Ishikawa (cell line): Measurements from ENCODE around the gene KDM2A.

ENCODE experiments used
- CEBPB ChIP-seq: IDR thresholded peaks from 2 replicates; pipeline ENCODE4 v1.6.1; 2012
- CREB1 ChIP-seq: IDR thresholded peaks from 2 replicates; pipeline ENCODE4 v1.6.1; 2012; ENCODE audit warnings: low read depth
- EGR1 ChIP-seq: IDR thresholded peaks from 2 replicates; pipeline ENCODE4 v1.6.1; 2012
- EP300 ChIP-seq: IDR thresholded peaks from 2 replicates; pipeline ENCODE4 v1.6.1; 2012; ENCODE audit warnings: borderline replicate concordance
- FOXM1 ChIP-seq: IDR thresholded peaks from 2 replicates; pipeline ENCODE4 v1.6.1; 2012; ENCODE audit warnings: low read depth, borderline replicate concordance
- NFIC ChIP-seq: IDR thresholded peaks from 2 replicates; pipeline ENCODE4 v1.6.1; 2012
- RAD21 ChIP-seq: IDR thresholded peaks from 2 replicates; pipeline ENCODE4 v1.6.1; 2012; ENCODE audit warnings: low read depth
- TAF1 ChIP-seq: IDR thresholded peaks from 2 replicates; pipeline ENCODE4 v1.6.1; 2012; ENCODE audit warnings: low read depth, mild to moderate bottlenecking
- TCF12 ChIP-seq: IDR thresholded peaks from 2 replicates; pipeline ENCODE4 v1.6.1; 2012; ENCODE audit warnings: low read depth
- TEAD4 ChIP-seq: IDR thresholded peaks from 2 replicates; pipeline ENCODE4 v1.6.1; 2012
- YY1 ChIP-seq: IDR thresholded peaks from 2 replicates; pipeline ENCODE4 v1.6.1; 2012; ENCODE audit warnings: low read depth
- ZBTB7A ChIP-seq: IDR thresholded peaks from 2 replicates; pipeline ENCODE4 v1.6.1; 2012; ENCODE audit warnings: low read depth
- TF ChIP-seq, protein P1 (sequence below): IDR thresholded peaks from 2 replicates; pipeline ENCODE4 v1.6.1; 2012
- TF ChIP-seq, protein P2 (sequence below): IDR thresholded peaks from 2 replicates; pipeline ENCODE4 v1.6.1; 2012; ENCODE audit warnings: low read depth, mild to moderate bottlenecking
- TF ChIP-seq, protein P3 (sequence below): IDR thresholded peaks from 2 replicates; pipeline ENCODE4 v1.6.1; 2012

KDM2A gene

DNA sequence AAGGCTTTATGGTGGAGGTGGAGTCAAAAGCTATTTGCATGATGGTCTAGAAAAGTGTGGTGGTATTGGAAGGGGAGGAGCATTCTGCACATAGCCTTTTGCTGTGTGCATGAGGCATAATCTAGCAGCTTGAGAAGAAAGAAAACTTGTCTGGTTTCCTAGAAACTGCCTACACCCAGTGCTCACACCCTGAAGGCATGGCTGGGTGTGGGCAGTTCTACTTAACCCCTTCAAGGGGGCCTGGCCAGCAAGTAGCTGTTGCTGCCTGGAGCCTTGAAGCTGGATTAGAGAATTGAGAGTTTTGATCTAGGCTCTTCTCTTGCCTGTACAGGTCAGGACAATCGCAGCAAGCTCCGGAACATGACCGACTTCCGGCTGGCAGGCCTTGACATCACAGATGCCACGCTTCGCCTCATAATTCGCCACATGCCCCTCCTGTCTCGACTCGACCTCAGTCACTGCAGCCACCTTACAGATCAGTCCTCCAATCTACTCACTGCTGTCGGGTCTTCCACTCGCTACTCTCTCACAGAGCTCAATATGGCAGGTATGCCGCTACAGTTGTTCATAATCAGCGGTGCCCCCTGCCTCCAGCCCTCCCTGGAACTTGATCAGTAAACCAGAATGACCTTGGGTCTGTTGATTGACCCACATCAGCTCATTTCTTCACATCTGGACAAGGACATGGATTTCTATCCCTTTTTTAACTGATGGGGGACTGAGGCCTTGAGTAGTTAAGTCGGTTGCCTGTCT lies 135.0 kb downstream of the KDM2A start:
- TF ChIP-seq FOXM1 (no peak), RAD21 (no peak), YY1 (no peak), NFIC (no peak), TEAD4 (no peak), EGR1 (no peak), TCF12 (no peak), EP300 (no peak), CEBPB (no peak)
- TF ChIP-seq, protein P1, sequence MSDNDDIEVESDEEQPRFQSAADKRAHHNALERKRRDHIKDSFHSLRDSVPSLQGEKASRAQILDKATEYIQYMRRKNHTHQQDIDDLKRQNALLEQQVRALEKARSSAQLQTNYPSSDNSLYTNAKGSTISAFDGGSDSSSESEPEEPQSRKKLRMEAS = no peak
- TF ChIP-seq, protein P2, sequence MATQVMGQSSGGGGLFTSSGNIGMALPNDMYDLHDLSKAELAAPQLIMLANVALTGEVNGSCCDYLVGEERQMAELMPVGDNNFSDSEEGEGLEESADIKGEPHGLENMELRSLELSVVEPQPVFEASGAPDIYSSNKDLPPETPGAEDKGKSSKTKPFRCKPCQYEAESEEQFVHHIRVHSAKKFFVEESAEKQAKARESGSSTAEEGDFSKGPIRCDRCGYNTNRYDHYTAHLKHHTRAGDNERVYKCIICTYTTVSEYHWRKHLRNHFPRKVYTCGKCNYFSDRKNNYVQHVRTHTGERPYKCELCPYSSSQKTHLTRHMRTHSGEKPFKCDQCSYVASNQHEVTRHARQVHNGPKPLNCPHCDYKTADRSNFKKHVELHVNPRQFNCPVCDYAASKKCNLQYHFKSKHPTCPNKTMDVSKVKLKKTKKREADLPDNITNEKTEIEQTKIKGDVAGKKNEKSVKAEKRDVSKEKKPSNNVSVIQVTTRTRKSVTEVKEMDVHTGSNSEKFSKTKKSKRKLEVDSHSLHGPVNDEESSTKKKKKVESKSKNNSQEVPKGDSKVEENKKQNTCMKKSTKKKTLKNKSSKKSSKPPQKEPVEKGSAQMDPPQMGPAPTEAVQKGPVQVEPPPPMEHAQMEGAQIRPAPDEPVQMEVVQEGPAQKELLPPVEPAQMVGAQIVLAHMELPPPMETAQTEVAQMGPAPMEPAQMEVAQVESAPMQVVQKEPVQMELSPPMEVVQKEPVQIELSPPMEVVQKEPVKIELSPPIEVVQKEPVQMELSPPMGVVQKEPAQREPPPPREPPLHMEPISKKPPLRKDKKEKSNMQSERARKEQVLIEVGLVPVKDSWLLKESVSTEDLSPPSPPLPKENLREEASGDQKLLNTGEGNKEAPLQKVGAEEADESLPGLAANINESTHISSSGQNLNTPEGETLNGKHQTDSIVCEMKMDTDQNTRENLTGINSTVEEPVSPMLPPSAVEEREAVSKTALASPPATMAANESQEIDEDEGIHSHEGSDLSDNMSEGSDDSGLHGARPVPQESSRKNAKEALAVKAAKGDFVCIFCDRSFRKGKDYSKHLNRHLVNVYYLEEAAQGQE = no peak
- TF ChIP-seq, protein P3, sequence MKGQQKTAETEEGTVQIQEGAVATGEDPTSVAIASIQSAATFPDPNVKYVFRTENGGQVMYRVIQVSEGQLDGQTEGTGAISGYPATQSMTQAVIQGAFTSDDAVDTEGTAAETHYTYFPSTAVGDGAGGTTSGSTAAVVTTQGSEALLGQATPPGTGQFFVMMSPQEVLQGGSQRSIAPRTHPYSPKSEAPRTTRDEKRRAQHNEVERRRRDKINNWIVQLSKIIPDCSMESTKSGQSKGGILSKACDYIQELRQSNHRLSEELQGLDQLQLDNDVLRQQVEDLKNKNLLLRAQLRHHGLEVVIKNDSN = no peak

DNA sequence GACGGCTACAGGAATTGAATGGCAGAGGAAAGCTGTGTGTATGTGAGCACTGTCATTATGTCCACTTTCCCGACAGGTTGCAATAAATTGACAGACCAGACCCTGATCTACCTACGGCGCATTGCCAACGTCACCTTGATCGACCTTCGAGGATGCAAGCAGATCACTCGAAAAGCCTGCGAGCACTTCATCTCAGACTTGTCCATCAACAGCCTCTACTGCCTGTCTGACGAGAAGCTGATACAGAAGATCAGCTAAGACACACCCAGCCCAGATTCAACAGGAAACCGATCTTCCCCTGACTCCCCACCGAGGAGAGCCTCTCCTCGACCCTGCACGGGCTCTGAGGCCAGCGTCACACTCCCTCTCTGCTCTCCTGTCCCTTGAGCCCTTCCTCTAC lies 135.7 kb downstream of the KDM2A start:
- TF ChIP-seq, protein P2 = no peak
- TF ChIP-seq TAF1 (no peak), TEAD4 (no peak), FOXM1 (no peak)

DNA sequence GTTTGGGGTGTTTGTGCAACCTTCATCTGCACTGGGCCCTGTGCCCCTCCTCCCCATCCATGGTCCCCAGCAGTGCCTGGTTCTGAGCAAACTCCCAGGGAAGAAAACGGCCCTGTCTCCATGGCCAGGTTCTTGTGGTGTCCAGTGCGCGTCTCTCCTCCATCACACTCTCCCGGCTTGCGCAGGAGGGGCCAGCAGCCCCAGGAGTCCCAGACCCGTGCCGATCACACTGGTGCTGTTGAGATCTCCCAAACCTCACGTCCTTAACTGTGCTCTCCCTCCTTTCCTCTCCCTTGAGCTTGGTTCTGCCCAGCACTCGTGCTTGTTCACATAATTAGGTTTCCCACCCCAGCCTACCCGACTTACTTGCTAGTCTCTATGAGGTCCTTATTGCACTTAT lies 136.3 kb downstream of the KDM2A start:
- TF ChIP-seq RAD21 = no peak
- TF ChIP-seq TAF1 = no peak
- TF ChIP-seq, protein P3 = no peak
- no peak for TF ChIP-seq TCF12
- TF ChIP-seq, protein P1 = no peak
- no peak for TF ChIP-seq YY1
- TF ChIP-seq CEBPB = no peak
- no peak for TF ChIP-seq ZBTB7A
- no peak for TF ChIP-seq CREB1
- TF ChIP-seq TEAD4 = no peak
- TF ChIP-seq EP300 = no peak
- no peak for TF ChIP-seq NFIC
- no peak for TF ChIP-seq EGR1
- TF ChIP-seq, protein P2 = no peak
- TF ChIP-seq FOXM1 = no peak

DNA sequence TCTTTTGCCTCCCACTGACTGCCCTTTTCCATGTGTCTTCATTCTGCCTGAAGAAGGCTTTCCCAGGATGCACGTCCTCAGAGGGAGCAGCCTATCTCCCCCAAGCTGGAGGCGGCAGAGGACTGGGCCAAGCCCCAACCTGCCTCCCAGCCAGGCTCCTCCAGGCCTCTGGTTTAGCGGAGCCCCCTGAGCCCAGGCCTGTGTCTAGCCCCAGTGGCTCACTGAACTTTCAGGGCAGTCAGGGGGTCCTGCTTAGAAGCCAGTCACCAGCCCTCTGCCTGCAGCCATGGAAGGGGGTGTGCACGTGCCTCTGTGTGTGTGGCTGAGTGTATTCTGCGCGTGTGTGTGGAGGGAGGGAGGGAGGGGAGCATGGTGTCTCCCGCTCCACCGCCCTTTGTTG lies 136.8 kb downstream of the KDM2A start:
- TF ChIP-seq ZBTB7A = no peak
- TF ChIP-seq CEBPB = no peak
- no peak for TF ChIP-seq NFIC
- TF ChIP-seq TAF1 = no peak
- TF ChIP-seq, protein P2 = no peak
- no peak for TF ChIP-seq TEAD4
- TF ChIP-seq, protein P3 = no peak
- TF ChIP-seq RAD21 = no peak
